ENCODE results near the gene ITGA11. TPM values are rescaled to one million over a fixed set of nuclear protein-coding genes. Genes with fewer than 3 reads are reported as not detected.
A peak's percentile ranks its signal among the peaks of the same experiment; 100 is the strongest.

ITGA11 gene
- total and polyA plus RNA-seq, 12 donors = 1.4 to 25.9 (median 12.3) TPM

GRCh38 chr15:68284616-68285258 lies 147.2 kb downstream of the ITGA11 start:
- H3K4me3 ChIP-seq = no peak overlapping the region
- no peaks in the 10 kb centered on the region for H3K9me3 ChIP-seq
- no peak for DNase-seq
- H3K4me1 ChIP-seq = peaks cover 3 to 100% (median 87%) of the 10 kb centered on the region in 9 donors
- no peak for TF ChIP-seq CTCF (IDR thresholded peaks at IDR 0.05)
- WGBS, 2 donors = 68 to 70% methylated on average over 7 of the region's 7 CpGs
- H3K27ac ChIP-seq = peak overlapping the region in 2 of 10 donors; percentile 34 to 36
- intact Hi-C loops (cut with DNase I) = no loop called here
- H3K27me3 ChIP-seq = no peaks in the 10 kb centered on the region
- ATAC-seq = no peak
- peaks cover 0 to 40% (median 8%) of the 10 kb centered on the region in 9 donors for H3K36me3 ChIP-seq

- Histone ChIP-seq H3K27ac (peak overlapping the region in 1 of 10 donors; percentile 99), H3K4me3 (no peak overlapping the region)
Measured at GRCh38 chr15:68283401-68283800, 148.6 kb downstream of the ITGA11 start.

GRCh38 chr15:68281008-68281407 lies 151.0 kb downstream of the ITGA11 start:
- Histone ChIP-seq H3K27me3 (no peaks in the 10 kb centered on the region), H3K4me3 (peak overlapping the region in 8 of 10 donors; percentile 65 to 97 (median 88)), H3K36me3 (peaks cover 0 to 22% (median 8%) of the 10 kb centered on the region in 9 donors), H3K4me1 (peaks cover 3 to 84% (median 71%) of the 10 kb centered on the region in 9 donors), H3K9me3 (no peaks in the 10 kb centered on the region), H3K27ac (peak overlapping the region in 8 of 10 donors; percentile 9 to 100 (median 76))
- 14 to 19% methylated on average over 1 of the region's 1 CpG for WGBS, 2 donors
- ATAC-seq (no peak), DNase-seq (no peak)
- intact Hi-C loops (cut with DNase I) = no loop called here
- no peak for TF ChIP-seq CTCF (IDR thresholded peaks at IDR 0.05)

More at GRCh38 chr15:68283401-68283800, 148.6 kb downstream of the ITGA11 start:
- peaks cover 0 to 36% (median 8%) of the 10 kb centered on the region in 9 donors for H3K36me3 ChIP-seq
- ATAC-seq (no peak), DNase-seq (no peak)
- H3K4me1 ChIP-seq = peaks cover 3 to 97% (median 84%) of the 10 kb centered on the region in 9 donors
- intact Hi-C loops (cut with DNase I) = no loop called here
- no peaks in the 10 kb centered on the region for H3K27me3 ChIP-seq
- no peak for TF ChIP-seq CTCF (IDR thresholded peaks at IDR 0.05)
- 80 to 82% methylated on average over 2 of the region's 2 CpGs for WGBS, 2 donors
- no peaks in the 10 kb centered on the region for H3K9me3 ChIP-seq

GRCh38 chr15:68279779-68280753 lies 151.9 kb downstream of the ITGA11 start:
- Histone ChIP-seq H3K27ac (peak overlapping the region in 8 of 10 donors; percentile 54 to 100 (median 99)), H3K4me1 (peaks cover 3 to 83% (median 66%) of the 10 kb centered on the region in 9 donors), H3K27me3 (no peaks in the 10 kb centered on the region), H3K9me3 (no peaks in the 10 kb centered on the region), H3K36me3 (peaks cover 0 to 14% (median 7%) of the 10 kb centered on the region in 9 donors), H3K4me3 (peak overlapping the region in 9 of 10 donors; percentile 65 to 97 (median 91))
- WGBS, 2 donors = 29 to 34% methylated on average over 11 of the region's 11 CpGs
- no peak for TF ChIP-seq CTCF (IDR thresholded peaks at IDR 0.05)
- no peak for ATAC-seq
- intact Hi-C loops (cut with DNase I) = no loop called here
- no peak for DNase-seq
